ENCODE data around the gene SEMA3F. TPM values are rescaled to one million over a fixed set of nuclear protein-coding genes. Genes with fewer than 3 reads are reported as not detected.
"Not testable (repeated sequence)": the region's sequence is repeated elsewhere in the genome, so short reads cannot be mapped to it uniquely, and the experiment has no call there.

SEMA3F gene
- total RNA-seq, 1 donor from 2014 or later, result 0.22 TPM

DNA sequence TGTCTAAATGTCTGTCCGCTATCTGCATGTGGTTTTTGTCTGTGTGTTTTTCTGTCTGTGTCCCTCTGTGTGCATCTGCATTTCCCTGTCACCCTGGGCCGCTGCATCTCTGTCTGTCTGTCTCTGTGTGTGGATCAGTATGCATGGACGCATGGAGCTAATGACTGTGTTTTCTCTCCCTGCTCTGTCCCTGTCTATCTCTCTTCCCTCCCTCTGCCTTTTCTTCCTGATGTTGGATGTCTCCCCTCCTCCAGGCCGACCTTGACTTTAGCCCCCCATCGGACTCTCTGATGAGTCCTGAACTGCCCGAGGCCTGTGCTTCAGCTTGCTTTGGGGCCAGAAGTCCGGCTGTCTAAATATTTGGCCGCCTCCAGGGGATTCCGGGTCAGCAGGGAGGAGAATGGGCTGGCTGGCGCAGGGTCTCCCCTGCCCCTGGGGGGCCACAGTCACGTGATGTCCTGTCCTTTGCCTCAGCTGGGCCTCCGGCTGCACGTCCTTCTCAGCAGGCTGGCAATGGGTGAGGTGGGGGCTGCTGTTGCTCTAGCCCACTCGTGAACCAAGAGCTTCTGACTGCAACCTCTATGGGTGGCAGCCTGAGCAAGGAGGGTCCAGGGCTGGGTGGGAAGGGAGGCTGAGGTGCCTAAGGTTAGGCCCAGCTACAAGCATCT is 53.7 kb downstream of the SEMA3F start:
- intact Hi-C loops (cut with micrococcal nuclease), result no loop called here

DNA sequence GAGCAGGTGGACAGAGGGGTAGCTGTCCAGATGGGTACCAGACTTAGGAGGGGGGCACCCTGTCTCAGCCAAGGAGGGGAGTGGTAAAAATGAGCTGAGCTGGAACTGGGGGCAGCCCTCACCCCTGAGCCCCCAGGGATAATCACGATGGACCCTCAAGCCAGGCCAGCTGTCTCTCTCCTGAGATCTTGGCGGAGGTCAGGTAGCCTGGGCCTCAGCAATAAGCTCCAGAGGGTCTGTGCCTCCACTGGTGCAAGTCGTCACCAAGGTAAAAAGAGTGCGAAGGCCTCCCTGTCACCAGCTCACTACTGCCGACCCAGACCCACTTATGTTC is 55.0 kb downstream of the SEMA3F start:
- intact Hi-C loops (cut with micrococcal nuclease), result no loop called here

DNA sequence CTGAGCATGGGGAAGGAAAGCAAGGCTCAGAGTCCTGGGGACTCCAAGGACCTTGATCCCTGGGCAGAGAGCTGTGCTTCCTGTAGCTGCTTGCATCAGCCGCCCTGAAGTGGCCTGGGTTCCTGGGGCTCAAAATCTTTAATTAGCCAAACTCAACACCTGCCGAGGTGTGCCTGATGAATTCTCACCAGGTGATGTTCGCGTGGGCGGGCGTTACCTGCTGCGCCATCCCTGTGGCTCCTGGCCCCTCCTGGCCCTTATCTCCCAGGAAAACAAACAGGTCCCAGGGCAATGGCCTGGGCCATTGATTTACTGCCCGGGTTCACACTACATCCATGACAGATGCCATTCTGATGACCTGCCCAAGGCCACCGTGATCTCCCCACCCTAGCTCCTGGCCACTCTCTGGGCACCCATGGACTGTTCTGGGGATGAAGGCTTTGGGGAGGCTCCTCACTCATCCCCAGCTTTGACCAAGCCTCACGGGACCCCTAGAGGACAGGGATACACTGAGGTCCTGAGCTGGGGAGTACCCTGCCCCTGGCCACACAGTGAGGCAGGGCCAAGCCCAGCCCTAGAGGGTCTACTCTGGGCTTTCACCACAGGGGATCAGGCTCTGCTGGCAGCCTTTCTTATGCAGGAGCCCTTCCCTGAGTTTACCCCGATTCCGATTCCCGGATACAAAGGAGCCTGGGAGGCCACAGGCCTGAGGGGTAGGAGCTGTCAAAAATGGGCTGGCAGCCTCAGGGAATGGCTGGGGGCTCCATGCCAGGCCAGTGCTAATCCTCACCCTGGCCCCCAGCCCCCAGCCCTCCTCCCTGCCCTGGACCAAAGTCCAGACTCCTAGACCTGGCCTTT is 55.6 kb downstream of the SEMA3F start:
- intact Hi-C loops (cut with micrococcal nuclease), result no loop called here

DNA sequence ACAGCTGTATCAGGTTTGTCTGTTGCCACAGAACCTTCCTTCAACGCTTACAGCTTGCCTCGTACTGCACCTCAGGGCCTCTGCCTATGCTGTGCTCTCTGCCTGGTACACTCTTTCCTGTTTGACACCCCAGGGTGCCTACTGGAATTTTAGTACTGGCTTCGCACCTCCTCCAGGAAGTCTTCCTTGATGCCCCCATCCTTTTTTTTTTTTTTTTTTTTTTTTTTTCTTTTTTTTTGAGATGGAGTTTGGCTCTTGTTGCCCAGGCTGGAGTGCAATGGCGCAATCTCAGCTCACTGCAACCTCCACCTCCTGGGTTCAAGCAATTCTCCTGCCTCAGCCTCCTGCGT is 56.2 kb downstream of the SEMA3F start:
- intact Hi-C loops (cut with micrococcal nuclease), result not testable (repeated sequence)

DNA sequence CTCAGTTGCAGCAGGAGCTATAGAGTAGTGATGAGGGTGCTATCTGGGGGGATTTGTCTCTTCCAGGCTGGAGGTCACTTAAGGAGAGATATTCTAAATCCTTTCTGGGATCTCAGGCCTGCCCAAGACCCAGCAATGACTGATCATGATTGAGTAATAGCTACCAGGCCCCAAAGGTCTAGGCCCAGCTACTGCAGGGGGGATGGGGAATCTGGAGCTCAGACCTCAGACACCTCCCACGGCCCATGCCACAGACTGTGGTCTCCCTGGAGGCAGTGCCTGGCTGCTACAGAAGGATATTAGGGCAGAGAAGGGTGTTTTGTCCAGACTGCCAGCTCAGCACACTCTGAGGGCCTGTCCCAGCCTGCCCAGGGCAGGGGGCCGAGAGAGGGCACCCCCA is 56.8 kb downstream of the SEMA3F start:
- intact Hi-C loops (cut with micrococcal nuclease), result no loop called here

DNA sequence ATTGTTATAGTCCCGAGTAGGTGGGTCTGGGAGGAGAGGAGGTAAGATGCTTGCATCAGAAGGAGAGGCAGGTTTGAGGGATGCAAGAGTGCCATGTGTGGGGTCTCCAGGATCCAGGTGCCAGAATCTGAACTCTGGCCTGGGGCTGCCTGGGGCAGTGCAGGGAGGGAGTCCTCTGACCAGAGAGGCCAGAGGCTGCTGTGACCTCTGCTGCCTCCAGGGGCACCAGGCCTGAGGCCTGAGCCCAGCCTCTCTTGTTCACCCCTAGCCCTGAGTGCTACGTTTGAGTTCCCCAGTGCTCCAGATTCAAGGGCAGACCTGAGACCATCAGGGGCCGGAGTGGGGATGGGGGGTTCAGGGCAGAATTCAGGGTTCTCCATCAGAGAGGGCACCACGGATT is 57.4 kb downstream of the SEMA3F start:
- intact Hi-C loops (cut with micrococcal nuclease), result no loop called here

DNA sequence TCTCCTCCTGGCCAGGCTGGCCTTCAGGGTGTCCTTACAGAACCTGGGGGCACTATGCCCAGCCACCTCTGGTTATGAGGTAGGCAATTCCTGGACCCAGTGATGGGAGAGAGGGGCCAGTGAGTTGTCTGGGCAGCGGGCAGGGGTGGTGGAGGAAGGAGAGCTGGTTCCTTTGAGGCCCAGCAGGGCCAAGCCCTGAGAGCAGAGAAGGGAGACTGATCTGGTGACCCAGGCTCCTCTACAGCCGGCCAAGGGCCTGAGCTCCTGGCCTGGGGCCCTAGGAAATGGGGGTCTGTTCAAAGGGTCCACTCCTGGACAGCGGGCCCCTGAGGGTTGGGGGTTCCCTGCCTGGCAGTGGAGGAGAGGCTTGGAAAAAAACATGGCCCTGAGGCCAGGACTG is 57.8 kb downstream of the SEMA3F start:
- intact Hi-C loops (cut with micrococcal nuclease), result no loop called here

DNA sequence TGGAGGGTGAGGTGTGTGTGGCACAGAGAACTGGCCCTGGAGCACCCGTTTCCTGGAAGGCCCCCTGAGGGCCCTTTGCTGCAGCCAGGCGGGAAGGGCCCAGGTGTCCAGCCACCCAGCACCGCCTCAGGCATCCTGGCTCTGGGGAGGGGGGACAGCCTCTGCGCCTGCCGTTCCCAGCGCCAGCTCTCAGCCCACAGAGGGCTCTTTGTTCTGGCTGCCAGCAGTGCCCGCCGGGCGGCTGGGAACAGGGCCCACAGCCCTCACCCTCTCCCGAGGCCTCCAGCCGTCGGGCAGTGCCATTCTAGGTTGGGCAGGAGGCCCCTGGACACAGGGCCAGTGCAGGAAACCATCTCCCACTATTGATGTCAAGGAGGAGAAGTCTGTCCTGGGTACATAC is 58.2 kb downstream of the SEMA3F start:
- intact Hi-C loops (cut with micrococcal nuclease), result no loop called here

DNA sequence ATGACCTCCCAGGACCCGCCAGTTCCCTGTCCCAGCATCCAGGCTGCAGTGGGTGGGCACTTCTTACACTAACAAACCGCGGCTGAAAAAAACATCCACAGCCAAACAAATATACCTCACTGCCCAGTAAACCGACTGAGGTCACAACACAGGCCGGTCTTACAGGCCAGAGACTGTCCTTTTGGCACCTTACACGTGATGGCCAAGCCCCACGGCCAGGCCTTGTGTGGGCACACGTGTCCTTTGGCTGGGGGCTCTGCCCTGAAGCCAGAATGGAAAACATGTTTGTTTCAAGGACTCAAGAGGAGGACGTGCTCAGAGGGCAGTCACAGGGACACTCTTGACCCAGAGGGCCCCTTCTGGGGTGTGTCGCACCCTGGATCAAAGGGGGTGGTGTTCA is 59.7 kb downstream of the SEMA3F start:
- intact Hi-C loops (cut with micrococcal nuclease), result no loop called here

DNA sequence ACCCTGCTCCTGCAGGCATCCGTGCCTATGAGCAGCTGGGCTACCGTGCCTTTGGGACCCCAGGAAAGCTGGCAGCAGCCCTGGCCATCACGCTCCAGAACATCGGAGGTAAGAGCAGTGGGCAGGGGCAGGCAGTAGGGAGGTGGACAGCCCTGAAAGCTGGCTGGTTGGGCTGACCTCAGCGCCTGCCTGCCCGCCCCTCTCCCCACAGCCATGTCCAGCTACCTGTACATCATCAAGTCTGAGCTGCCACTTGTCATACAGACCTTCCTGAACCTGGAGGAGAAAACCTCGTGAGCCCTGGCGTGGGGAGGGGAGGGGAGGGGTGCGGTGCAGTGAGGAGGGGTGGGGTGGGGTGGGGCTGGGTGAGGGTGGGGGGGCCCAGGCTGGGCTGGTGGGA is 60.4 kb downstream of the SEMA3F start:
- intact Hi-C loops (cut with micrococcal nuclease), result no loop called here

DNA sequence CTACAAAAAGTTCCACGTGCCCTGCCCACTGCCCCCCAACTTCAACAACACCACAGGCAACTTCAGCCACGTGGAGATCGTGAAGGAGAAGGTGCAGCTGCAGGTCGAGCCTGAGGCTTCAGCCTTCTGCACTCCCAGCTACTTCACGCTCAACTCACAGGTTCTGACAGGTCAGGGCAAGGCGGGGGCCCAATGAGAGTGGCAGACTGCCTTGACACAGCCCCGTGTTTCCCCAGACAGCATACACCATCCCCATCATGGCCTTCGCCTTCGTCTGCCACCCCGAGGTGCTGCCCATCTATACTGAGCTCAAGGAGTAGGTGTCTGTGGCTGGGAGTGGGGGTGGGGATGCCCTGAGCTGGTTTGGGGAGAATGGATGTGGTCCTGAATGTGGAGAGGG is 62.6 kb downstream of the SEMA3F start:
- intact Hi-C loops (cut with micrococcal nuclease), result no loop called here

DNA sequence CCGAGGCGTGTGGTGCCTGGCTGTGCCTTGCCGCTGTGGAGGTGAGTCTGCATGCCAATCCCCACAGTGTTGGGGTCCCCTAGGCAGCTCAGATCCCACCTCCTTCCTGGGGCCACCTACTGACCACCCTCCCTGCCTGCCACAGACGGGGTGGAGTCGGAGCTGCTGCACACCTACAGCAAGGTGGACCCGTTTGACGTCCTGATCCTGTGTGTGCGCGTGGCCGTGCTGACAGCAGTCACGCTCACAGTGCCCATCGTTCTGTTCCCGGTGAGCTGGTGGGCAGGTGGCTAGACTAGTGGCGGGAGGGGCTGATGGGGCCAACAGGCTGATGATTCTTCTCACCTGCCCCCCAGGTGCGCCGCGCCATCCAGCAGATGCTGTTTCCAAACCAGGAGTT is 63.3 kb downstream of the SEMA3F start:
- intact Hi-C loops (cut with micrococcal nuclease), result no loop called here

DNA sequence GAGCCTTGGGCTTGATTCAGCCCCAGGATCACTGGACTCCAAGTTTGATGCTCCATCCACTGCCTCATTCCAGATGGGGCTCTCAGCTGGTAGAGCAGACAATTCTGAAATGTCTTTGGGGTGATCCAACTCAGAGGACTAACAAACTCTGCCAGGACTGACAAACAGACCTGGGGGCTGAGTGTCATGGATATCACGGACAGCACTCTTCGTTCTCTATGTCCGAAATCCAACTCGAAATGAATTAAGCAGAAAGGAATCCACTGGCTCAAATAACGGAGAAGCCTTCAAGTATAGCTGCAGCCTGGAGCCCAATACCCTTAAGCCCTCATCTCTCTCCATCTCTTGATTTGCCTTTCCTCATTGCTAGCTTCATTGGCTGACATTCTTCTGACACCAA is 64.2 kb downstream of the SEMA3F start:
- intact Hi-C loops (cut with micrococcal nuclease), result no loop called here

DNA sequence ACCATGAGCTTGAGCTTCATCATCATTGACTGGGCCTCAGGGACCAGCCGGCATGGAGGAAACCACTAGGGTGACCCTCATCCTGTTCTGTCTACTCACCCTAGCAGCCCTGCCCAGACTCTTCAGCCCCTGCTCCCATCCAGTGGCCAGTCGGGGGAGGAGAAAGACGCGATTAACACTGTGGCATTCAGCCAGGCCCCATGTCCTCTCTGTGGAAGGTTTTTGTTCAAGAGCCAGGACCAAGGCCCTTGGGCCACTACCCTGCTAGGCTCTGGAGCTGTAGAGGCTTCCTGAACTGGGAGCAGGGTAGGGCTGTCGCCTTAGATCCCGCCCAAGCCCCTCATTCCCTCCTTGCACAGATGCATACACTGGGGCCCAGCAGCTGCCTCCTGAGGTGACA is 65.0 kb downstream of the SEMA3F start:
- intact Hi-C loops (cut with micrococcal nuclease), result no loop called here

DNA sequence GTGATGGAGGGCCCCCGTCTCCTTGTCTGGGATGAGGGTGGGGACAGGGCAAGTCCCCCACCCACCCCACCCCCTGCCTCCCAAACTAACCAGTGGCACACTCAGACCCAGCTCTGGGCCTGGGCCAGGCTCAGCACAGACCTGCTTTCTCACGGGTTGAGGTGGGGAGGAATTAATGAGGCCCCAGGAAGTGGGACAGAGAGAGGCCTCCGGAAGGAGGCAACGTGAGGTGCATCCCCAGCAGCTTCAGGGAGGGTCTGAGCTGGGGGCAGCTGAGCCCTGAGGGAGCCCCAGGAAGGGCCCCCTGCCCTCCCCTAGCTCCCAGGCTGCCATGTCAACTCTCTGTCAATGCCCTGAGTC is 65.9 kb downstream of the SEMA3F start:
- intact Hi-C loops (cut with micrococcal nuclease), result no loop called here

DNA sequence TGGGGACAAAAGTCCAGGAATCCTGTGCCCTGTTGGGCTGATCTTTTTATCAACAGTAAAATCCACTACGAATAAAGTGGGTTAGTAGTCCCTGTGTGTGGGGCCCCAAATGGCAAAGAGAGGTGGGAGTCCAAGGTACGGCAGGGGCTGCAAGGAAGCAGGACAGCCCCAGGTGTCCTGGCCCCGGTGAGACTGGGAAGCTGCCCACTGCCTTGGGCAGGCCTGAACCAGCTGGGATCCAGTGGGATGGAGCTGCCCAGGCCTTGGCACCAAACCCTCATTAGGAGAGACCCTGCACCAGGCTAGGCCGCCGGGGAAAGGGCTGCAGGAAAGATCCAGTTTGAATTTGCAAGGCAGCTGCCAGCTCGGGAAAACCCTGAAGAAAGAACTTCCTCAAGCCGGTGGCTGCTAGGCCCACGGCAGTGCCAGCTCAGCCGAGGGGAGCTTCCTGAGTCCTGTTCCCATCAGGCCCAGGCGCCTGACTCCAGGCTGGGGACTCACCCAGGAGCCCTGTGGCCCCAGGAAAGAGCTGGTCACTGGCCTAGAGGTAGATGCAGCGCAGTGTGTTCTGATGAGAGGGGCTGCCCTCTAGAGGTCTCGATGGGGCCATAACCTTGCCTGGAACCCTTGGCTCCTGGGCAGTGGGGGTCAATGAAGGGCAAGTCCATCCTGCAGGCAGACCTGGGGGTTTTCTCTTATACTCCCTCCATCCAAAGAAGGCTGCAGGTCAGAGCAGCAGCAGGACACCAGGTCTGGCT is 66.5 kb downstream of the SEMA3F start:
- intact Hi-C loops (cut with micrococcal nuclease), result no loop called here

DNA sequence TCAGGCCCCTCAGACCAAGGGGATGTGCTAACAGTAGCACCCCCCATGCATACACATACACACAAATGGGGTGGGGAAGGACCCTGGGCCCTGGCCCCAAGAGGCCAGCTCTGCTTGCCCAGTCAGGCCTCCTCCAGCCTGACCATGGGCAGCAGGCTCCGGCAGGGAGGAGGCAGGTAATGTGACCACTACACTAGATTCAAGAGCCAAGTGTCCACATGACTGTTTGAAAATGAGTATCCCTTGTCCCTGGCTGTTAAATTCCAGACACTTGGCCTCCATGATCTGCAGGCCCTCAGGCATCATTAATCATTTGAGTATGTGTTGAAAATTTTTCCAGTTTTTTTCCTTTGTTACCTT is 67.0 kb downstream of the SEMA3F start:
- intact Hi-C loops (cut with micrococcal nuclease), result no loop called here

DNA sequence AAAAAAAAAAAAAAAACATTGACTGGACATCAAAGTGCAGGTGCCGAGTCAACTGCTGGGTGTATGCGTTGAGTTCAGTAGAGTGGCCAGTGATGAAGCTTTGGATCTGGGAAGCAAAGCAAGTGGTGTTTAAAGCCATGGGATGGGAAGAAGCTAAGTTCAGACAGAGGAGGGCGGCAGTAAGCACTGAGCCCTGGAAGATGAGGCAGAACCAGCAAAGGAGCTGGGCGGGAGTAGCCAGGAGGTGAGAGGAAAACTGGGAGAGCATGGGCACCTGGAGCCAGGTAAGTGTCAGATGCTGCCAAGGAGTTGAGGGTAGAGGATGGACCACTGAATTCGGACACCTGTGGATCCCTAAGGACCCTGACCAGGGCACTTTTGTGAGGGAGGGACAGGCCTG is 69.5 kb downstream of the SEMA3F start:
- intact Hi-C loops (cut with micrococcal nuclease), result loop anchor here (5.0 kb wide), 1 partner anchor 367 kb away; the partner anchor contains the start of gene TRAIP

DNA sequence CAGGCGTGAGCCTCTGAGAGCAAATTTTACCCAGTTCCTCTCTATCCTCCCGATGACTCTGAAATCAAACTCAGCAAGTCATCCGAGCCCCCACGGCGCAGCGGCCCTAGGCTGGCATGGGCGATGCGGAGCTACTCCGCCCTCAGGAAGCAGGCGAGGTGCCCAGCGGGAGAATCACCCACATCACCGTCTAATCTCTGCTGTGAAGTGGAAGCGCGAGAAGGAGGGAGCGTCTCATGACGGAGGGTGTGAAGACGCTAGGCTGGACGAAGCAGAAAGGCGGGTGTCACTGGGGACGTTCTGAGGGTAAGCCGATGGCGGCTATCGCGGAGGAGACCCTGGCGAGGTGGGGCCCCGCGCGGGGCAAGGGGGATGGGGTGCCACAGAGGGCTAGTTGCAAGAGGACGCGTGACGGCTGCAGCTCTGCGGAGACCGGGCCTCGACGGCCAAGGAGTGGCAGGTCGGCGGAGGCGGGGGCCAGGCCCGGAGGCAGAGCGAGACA is 71.8 kb downstream of the SEMA3F start:
- intact Hi-C loops (cut with micrococcal nuclease), result loop anchor here (1.0 to 5.0 kb wide), 9 partner anchors 8 to 370 kb away; partner anchors contain the start of genes HYAL3, NAA80 and TRAIP

DNA sequence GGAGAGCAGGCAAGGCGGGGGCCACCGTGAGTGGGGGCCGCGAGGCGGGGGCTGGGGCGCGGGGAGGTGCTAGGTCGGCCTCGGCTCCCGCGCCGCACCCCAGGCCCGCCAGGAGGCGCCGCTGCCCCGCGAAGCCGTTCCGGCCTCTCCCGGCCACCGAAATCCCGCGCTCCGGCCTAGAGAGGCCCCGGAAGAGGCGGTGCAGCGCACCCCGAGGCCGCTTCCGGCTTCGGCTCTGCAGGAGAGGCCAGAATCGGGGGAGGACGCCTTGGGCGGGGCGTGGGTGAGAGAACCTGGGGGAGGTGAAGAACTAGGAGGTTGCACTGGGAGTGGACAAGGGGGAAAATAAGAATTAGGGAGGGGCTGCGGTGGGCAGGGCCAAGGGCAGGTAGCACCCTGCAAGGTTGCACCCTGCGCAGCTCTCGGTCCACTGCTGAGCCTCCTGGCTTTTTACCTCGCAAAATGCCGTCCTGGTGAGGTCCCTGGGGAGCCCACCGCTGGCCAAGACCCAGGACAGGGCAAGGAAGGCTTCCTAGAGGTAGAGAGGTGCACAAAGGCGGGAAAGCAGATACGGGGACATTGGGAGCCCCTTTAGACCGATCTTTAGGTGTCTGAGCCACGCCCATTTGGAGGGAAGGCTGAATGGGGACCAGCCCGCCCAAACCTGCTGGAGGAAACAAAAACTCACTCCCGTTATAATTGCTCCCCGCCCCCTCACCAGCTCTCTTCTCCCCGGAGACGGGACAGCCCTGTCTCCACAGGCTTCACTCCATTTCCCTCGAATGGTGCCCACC is 72.5 kb downstream of the SEMA3F start:
- intact Hi-C loops (cut with micrococcal nuclease), result loop anchor here (1.0 to 5.0 kb wide), 7 partner anchors 8 to 370 kb away; partner anchors contain the start of genes HYAL3, NAA80 and TRAIP

DNA sequence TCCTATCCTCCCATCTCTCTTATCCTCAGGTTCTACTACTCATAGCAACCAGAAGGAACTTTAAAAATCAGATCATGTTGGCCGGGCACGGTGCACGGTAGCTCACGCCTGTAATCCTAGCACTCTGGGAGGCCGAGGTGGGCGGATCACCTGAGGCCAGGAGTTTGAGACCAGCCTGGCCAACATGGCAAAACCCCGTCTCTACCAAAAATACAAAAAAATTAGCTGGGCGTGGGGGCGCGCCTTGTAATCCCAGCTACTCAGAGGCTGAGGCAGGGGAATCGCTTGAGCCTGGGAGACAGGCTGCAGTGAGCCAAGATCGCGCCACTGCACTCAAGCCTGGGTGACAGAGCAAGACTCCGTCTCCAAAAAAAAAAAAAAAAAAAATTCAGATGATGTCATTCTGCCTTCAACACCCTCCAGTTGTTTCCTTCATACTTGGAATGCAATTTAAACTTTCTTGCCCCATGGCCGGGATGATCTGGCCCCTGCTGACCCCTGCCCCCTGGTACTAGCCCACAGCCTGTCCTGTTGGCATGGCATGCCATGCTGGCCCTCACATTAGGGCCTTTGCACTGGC is 73.2 kb downstream of the SEMA3F start:
- intact Hi-C loops (cut with micrococcal nuclease), result loop anchor here (5.0 kb wide), 1 partner anchor 371 kb away; the partner anchor contains the start of gene TRAIP
